ENCODE measurements around the gene NEU2. TPM values are rescaled to one million over a fixed set of nuclear protein-coding genes. Genes with fewer than 3 reads are reported as not detected.

NEU2 gene
- total RNA-seq, 1 experiment from 2014 or later = not detected

DNA sequence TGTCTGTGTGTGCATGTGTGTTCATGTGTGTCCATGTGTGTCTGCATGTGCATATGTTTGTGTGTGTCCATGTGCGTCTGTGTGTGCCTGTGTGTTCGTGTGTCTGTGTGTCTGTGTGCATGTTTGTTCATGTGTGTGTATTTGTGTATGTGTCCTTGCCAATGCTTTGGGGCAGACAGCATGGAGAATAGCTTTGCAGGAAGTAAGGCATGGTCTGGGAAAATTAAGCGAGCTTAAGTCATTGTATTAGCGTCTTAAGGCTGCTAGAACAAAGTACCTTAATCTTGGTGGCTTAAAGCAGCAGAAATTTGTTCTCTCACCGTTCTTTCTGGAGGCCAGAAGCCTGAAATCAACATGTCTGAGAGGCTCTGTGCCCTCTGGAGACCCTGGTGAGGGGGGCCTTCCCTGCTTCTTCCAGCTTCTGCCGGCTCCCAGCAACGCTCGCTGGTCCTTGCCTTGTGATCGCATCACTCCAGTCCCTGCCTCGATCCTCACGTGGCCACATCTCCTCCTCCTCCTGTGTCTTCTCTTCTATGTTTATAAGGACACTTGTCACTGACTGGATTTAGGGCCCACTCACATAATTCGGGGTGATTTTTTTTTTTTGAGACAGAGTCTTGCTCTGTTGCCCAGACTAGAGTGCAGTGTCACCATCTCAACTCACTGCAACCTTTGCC, 3.8 kb downstream of the NEU2 start:
- TF ChIP-seq, protein P1, sequence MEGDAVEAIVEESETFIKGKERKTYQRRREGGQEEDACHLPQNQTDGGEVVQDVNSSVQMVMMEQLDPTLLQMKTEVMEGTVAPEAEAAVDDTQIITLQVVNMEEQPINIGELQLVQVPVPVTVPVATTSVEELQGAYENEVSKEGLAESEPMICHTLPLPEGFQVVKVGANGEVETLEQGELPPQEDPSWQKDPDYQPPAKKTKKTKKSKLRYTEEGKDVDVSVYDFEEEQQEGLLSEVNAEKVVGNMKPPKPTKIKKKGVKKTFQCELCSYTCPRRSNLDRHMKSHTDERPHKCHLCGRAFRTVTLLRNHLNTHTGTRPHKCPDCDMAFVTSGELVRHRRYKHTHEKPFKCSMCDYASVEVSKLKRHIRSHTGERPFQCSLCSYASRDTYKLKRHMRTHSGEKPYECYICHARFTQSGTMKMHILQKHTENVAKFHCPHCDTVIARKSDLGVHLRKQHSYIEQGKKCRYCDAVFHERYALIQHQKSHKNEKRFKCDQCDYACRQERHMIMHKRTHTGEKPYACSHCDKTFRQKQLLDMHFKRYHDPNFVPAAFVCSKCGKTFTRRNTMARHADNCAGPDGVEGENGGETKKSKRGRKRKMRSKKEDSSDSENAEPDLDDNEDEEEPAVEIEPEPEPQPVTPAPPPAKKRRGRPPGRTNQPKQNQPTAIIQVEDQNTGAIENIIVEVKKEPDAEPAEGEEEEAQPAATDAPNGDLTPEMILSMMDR (conservative IDR thresholded peaks at IDR 0.05) = no peak
- Histone ChIP-seq H3K18ac (ENCODE audit: insufficient read length, low read depth, low read length) (no peak overlapping the region), H2BK5ac (ENCODE audit: insufficient read length, low read length) (no peak overlapping the region), H2BK120ac (ENCODE audit: low read depth, low read length, poor library complexity, severe bottlenecking) (no peak overlapping the region), H2AK5ac (ENCODE audit: insufficient read length, low read length) (no peak overlapping the region), H3T11ph (ENCODE audit: low read length) (no peak overlapping the region), H2BK20ac (ENCODE audit: low read depth, low read length, poor library complexity, severe bottlenecking) (no peak overlapping the region), H3K4ac (ENCODE audit: low read depth, low read length) (no peak overlapping the region), H4K5ac (ENCODE audit: insufficient read length, low read depth, low read length) (no peak overlapping the region), H2BK15ac (ENCODE audit: low read depth, low read length) (no peak overlapping the region), H3K9ac (ENCODE audit: extremely low read depth, insufficient read length, low read length) (no peak overlapping the region), H3K14ac (ENCODE audit: insufficient read depth, low read length) (no peak overlapping the region), H2AFZ (ENCODE audit: low read length) (no peak overlapping the region), H3K9me3 (ENCODE audit: control insufficient read depth, low read depth, low read length) (no peaks in the 10 kb centered on the region), H3K27ac (ENCODE audit: insufficient read length, low read depth, low read length) (no peak overlapping the region), H3K23me2 (ENCODE audit: insufficient read length, low read depth, low read length, poor library complexity, severe bottlenecking) (no peaks in the 10 kb centered on the region), H4K20me1 (ENCODE audit: control insufficient read depth, insufficient read depth, insufficient read length) (no peaks in the 10 kb centered on the region), H2BK12ac (ENCODE audit: insufficient read length, low read depth, low read length) (no peak overlapping the region), H3K4me1 (ENCODE audit: insufficient read depth, low read length) (no peaks in the 10 kb centered on the region), H4K8ac (replicated peaks; ENCODE audit: insufficient read length, low read depth, low read length) (peak overlapping the region; percentile 22), H3K23ac (ENCODE audit: insufficient read length, low read depth, low read length) (no peak overlapping the region), H3K79me2 (ENCODE audit: insufficient read depth, low read length) (no peaks in the 10 kb centered on the region), H3K4me2 (ENCODE audit: insufficient read depth, insufficient read length, low read length) (no peak overlapping the region), H4K91ac (ENCODE audit: insufficient read length, low read depth, low read length) (no peak overlapping the region), H3K56ac (ENCODE audit: insufficient read length, low read depth, low read length) (peak overlapping the region; percentile 3), H3K27me3 (ENCODE audit: insufficient read depth, low read length) (no peaks in the 10 kb centered on the region), H3K79me1 (ENCODE audit: insufficient read depth, low read depth, low read length, poor library complexity, severe bottlenecking) (no peaks in the 10 kb centered on the region)
- no peak overlapping the region for H3K4me3 Mint-ChIP-seq
- DNase-seq = no peak
- no CpG with 5 or more reads among the region's 12 CpGs for WGBS (ENCODE audit: extremely low coverage, insufficient read length, low lambda C conversion rate)
- H3K4me1 Mint-ChIP-seq = peaks cover 9 to 11% of the 10 kb centered on the region in 2 experiments
- H3K9me3 Mint-ChIP-seq = no peaks in the 10 kb centered on the region
- H3K36me3 Mint-ChIP-seq (ENCODE audit: insufficient read depth in 1 of 3, low read depth in 3 of 3) = no peaks in the 10 kb centered on the region
- no peaks in the 10 kb centered on the region; the same call in 1 of the 2 replicates for H3K27me3 Mint-ChIP-seq (ENCODE audit: low read depth)
- peak overlapping the region in 1 of 3 experiments; percentile 16; a peak in 1 of 7 replicates for H3K27ac Mint-ChIP-seq

All from H9 (cell line).